Neural crest cell (in vitro differentiated cells): ENCODE measurements around the gene CFAP20DC. TPM values are rescaled to one million over a fixed set of nuclear protein-coding genes. Genes with fewer than 3 reads are reported as not detected.
"Not testable (repeated sequence)": the region's sequence is repeated elsewhere in the genome, so short reads cannot be mapped to it uniquely, and the experiment has no call there.

Experiments
- DNase-seq: peaks from one replicate; pipeline ENCODE4 v3.0.0; 2021; ENCODE audit warnings: low read depth, mixed read lengths, low spot score
- H3K27ac Mint-ChIP-seq: one replicate; pipeline ENCODE4 v1.8.0; 2021; ENCODE audit warnings: mild to moderate bottlenecking, mixed read lengths; ENCODE audit not compliant: unreplicated experiment
- H3K27me3 Mint-ChIP-seq: 2 replicates; pipeline ENCODE4 v1.8.0; 2021; ENCODE audit warnings: low read depth, mild to moderate bottlenecking, mixed read lengths
- H3K36me3 Mint-ChIP-seq: 2 replicates; pipeline ENCODE4 v1.8.0; 2021; ENCODE audit warnings: low read depth, mild to moderate bottlenecking, mixed read lengths
- H3K4me1 Mint-ChIP-seq: 2 replicates; pipeline ENCODE4 v1.8.0; 2021; ENCODE audit warnings: mixed read lengths
- H3K4me3 Mint-ChIP-seq: one replicate; pipeline ENCODE4 v1.8.0; 2021; ENCODE audit warnings: mild to moderate bottlenecking, mixed read lengths
- H3K9me3 Mint-ChIP-seq: 2 replicates; pipeline ENCODE4 v1.8.0; 2021; ENCODE audit warnings: mixed read lengths
- CTCF ChIP-seq: fragments of 200-600 bp; sonication (generic); conservative IDR thresholded peaks from 2 replicates; pipeline ENCODE4 v1.5.0; 2021; ENCODE audit warnings: antibody characterized with exemption, mild to moderate bottlenecking
- total RNA-seq: library from RNA; stranded (reverse); gene quantifications from 2 replicates; pipeline ENCODE4 v1.2.1, GENCODE V29; 2021

The CFAP20DC gene
- total RNA-seq, 1 donor from 2014 or later: 10.4 TPM

DNA sequence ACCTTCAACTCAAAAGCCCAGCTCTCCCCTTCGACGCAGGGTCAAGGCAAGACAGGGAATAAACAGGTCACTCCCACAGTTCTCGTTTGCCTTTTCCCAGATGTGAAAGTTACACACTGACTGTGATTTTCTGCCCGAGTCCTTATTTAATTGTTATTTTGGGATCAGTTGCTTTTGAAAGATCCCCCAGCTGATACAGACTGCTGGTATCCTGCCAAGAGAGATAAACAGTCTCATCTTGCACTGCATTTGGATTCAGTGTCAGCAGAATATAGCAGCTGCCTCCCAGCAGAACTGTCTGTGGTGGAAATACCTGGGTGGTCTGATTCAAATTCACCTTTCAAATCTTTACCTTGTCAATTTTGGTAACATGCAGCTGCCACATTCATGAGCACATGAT, 327.3 kb downstream of the CFAP20DC start:
- Mint-ChIP-seq H3K27ac (no peak overlapping the region), H3K4me3 (no peak overlapping the region), H3K27me3 (no peaks in the 10 kb centered on the region), H3K9me3 (peaks cover 5% of the 10 kb centered on the region), H3K4me1 (no peaks in the 10 kb centered on the region), H3K36me3 (peaks cover 18% of the 10 kb centered on the region)
- TF ChIP-seq CTCF: no peak
- no peak for DNase-seq

- H3K9me3 Mint-ChIP-seq: peaks cover 4% of the 10 kb centered on the region
- peaks cover 8% of the 10 kb centered on the region for H3K36me3 Mint-ChIP-seq
- TF ChIP-seq CTCF: no peak
- H3K4me3 Mint-ChIP-seq: no peak overlapping the region
- no peaks in the 10 kb centered on the region for H3K4me1 Mint-ChIP-seq
- H3K27ac Mint-ChIP-seq: no peak overlapping the region
- DNase-seq: no peak
- no peaks in the 10 kb centered on the region for H3K27me3 Mint-ChIP-seq
These were observed 329.3 kb downstream of the CFAP20DC start for GRCh38 chr3:58720526-58720925.

DNA sequence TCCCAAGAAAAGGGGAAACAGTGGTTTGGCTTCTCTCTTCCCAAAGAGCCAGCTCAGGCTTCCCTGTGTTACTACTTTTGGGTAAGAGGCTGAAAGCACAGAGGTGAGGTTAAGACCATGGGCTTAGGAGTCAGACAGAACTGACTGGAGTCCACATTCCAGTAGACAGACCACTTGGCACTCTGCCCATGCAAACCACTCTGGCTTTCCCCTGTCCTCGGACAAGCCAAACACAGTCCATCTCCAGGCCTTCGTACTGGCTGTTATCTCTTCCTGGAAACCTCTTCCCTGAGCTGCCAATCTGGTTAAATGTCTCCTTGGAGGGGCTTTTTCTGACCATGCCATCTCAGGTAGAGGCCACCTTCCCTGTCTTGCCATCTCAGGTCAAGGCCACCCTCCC, 330.1 kb downstream of the CFAP20DC start:
- H3K27me3 Mint-ChIP-seq: no peaks in the 10 kb centered on the region
- TF ChIP-seq CTCF: no peak
- H3K9me3 Mint-ChIP-seq: peaks cover 7% of the 10 kb centered on the region
- H3K4me1 Mint-ChIP-seq: no peaks in the 10 kb centered on the region
- peaks cover 10% of the 10 kb centered on the region for H3K36me3 Mint-ChIP-seq
- no peak for DNase-seq
- no peak overlapping the region for H3K27ac Mint-ChIP-seq
- H3K4me3 Mint-ChIP-seq: no peak overlapping the region

- DNase-seq: no peak
- no peak for TF ChIP-seq CTCF
- H3K36me3 Mint-ChIP-seq: peaks cover 14% of the 10 kb centered on the region
- no peaks in the 10 kb centered on the region for H3K27me3 Mint-ChIP-seq
- no peaks in the 10 kb centered on the region for H3K4me1 Mint-ChIP-seq
- H3K9me3 Mint-ChIP-seq: peaks cover 16% of the 10 kb centered on the region
- no peak overlapping the region for H3K27ac Mint-ChIP-seq
- no peak overlapping the region for H3K4me3 Mint-ChIP-seq
These were observed 336.0 kb downstream of the CFAP20DC start for GRCh38 chr3:58713715-58714401.

DNA sequence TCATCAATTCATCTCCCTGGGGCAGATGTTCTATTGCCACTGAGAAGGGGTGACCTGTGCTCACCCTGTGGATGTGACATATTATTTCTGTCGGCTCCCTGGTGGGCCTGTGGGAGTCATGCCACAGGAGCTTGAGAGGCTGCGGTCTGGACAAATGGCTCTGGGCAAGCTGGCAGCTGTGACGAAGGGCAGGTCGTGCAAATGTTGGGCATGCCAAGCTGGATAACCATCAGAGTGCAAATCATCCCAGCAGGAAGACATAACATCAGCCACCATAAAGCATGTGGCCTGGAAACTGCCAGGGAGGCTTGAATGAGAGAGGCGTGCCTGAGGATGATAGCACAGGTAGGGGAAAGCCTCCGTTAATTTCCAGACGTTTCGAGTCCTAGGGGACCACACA, 338.0 kb downstream of the CFAP20DC start:
- Mint-ChIP-seq H3K4me1 (no peaks in the 10 kb centered on the region), H3K27ac (no peak overlapping the region), H3K36me3 (peaks cover 14% of the 10 kb centered on the region), H3K4me3 (no peak overlapping the region), H3K9me3 (peaks cover 16% of the 10 kb centered on the region), H3K27me3 (no peaks in the 10 kb centered on the region)
- DNase-seq: no peak
- no peak for TF ChIP-seq CTCF

DNA sequence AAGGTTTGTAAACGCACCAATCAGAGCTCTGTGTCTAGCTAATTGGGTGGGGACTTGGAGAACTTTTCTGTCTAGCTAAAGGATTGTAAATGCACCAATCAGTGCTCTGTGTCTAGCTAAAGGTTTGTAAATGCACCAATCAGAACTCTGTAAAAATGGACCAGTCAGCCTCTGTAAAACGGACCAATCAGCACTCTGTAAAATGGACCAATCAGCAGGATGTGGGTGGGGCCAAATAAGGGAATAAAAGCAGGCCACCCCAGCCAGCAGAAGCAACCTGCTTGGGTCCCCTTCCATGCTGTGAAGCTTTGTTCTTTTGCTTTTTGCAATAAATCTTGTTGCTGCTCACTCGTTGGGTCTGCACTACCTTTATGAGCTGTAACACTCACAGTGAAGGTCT, 340.8 kb downstream of the CFAP20DC start:
- not testable (repeated sequence) for DNase-seq, H3K36me3 Mint-ChIP-seq, H3K27ac Mint-ChIP-seq, H3K27me3 Mint-ChIP-seq, H3K9me3 Mint-ChIP-seq, H3K4me3 Mint-ChIP-seq, H3K4me1 Mint-ChIP-seq
